Prostate gland (tissue), 2 donors: ENCODE data around the gene ARFGEF2. TPM values are rescaled to one million over a fixed set of nuclear protein-coding genes. Genes with fewer than 3 reads are reported as not detected.

Experiments used
- DNase-seq: peaks from one replicate; pipeline ENCODE4 v3.0.0-alpha.2; 2019; ENCODE audit warnings: low spot score
- H3K27ac ChIP-seq, 2 donors: fragments of 200-600 bp; sonication (generic); 2 replicates each; pipeline ENCODE4 v1.5.1; 2017 to 2019
- H3K27me3 ChIP-seq: fragments of 200-600 bp; sonication (generic); replicated peaks from 2 replicates; pipeline ENCODE4 v1.5.1; 2019; ENCODE audit not compliant: insufficient read depth
- H3K36me3 ChIP-seq, 2 donors: fragments of 200-600 bp; sonication (generic); 1 replicate in 1 of 2; 2 replicates in 1 of 2; pipeline versions ENCODE4 v1.5.1 to v1.8.1; 2017 to 2019
- H3K4me1 ChIP-seq: fragments of 200-600 bp; sonication (generic); replicated peaks from 2 replicates; pipeline ENCODE4 v1.5.1; 2019
- H3K4me3 ChIP-seq, 2 donors: fragments of 200-600 bp; sonication (generic); 2 replicates each; pipeline ENCODE4 v1.5.1; 2017 to 2019
- H3K9me3 ChIP-seq: fragments of 200-600 bp; sonication (generic); 2 replicates; pipeline ENCODE4 v1.5.1; 2017
- POLR2A ChIP-seq: fragments of 450-650 bp; IDR thresholded peaks from one replicate; pipeline ENCODE4 v1.6.1; 2016; ENCODE audit warnings: antibody characterized with exemption, mild to moderate bottlenecking
- POLR2AphosphoS5 ChIP-seq: sonication (generic); formaldehyde crosslinking; IDR thresholded peaks from one replicate; pipeline ENCODE4 v1.6.1; 2017; ENCODE audit warnings: antibody characterized with exemption
- WGBS: methylation state at CpG from one replicate; pipeline ENCODE4 v1.1.5; 2018; 5-methylcytosine and 5-hydroxymethylcytosine counted together
- intact Hi-C: fragments of 100-400 bp; cut with DNase I; formaldehyde crosslinking; loops from one replicate; pipeline ENCODE4 v1.14.2; 2022
- total RNA-seq, 2 donors: library from RNA; depleted of rRNA; stranded (reverse); fragments of >200 nt; gene quantifications; one replicate each; pipeline ENCODE4 v1.1.0, GENCODE V29; 2016
- TF ChIP-seq, protein P1 (sequence below), 4 experiments: fragments of 200-600 bp in 2 of 4; fragments of 450-650 bp in 2 of 4; sonication (generic) in 2 of 4; IDR thresholded peaks; 1 replicate in 3 of 4; 2 replicates in 1 of 4; pipeline ENCODE4 v1.5.1; 2016 to 2019; ENCODE audit warnings: antibody characterized with exemption in 4 of 4, mild to moderate bottlenecking in 2 of 4, moderate library complexity in 2 of 4

The ARFGEF2 gene
- total RNA-seq, 2 donors from 2014 or later = 36.3 to 51.6 TPM

GRCh38 chr20:48919336-48919881 is 2.1 kb upstream of the ARFGEF2 start:
- TF ChIP-seq POLR2A (no peak), POLR2AphosphoS5 (no peak)
- TF ChIP-seq, protein P1, sequence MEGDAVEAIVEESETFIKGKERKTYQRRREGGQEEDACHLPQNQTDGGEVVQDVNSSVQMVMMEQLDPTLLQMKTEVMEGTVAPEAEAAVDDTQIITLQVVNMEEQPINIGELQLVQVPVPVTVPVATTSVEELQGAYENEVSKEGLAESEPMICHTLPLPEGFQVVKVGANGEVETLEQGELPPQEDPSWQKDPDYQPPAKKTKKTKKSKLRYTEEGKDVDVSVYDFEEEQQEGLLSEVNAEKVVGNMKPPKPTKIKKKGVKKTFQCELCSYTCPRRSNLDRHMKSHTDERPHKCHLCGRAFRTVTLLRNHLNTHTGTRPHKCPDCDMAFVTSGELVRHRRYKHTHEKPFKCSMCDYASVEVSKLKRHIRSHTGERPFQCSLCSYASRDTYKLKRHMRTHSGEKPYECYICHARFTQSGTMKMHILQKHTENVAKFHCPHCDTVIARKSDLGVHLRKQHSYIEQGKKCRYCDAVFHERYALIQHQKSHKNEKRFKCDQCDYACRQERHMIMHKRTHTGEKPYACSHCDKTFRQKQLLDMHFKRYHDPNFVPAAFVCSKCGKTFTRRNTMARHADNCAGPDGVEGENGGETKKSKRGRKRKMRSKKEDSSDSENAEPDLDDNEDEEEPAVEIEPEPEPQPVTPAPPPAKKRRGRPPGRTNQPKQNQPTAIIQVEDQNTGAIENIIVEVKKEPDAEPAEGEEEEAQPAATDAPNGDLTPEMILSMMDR (IDR thresholded peaks at IDR 0.05) = no peak
- DNase-seq = no peak
- Histone ChIP-seq H3K36me3 (no peaks in the 10 kb centered on the region), H3K4me1 (peaks cover 3% of the 10 kb centered on the region), H3K4me3 (no peak overlapping the region), H3K27ac (no peak overlapping the region), H3K27me3 (no peaks in the 10 kb centered on the region), H3K9me3 (no peaks in the 10 kb centered on the region)
- intact Hi-C loops = no loop called here
- 89% methylated on average over 6 of the region's 6 CpGs for WGBS

DNA sequence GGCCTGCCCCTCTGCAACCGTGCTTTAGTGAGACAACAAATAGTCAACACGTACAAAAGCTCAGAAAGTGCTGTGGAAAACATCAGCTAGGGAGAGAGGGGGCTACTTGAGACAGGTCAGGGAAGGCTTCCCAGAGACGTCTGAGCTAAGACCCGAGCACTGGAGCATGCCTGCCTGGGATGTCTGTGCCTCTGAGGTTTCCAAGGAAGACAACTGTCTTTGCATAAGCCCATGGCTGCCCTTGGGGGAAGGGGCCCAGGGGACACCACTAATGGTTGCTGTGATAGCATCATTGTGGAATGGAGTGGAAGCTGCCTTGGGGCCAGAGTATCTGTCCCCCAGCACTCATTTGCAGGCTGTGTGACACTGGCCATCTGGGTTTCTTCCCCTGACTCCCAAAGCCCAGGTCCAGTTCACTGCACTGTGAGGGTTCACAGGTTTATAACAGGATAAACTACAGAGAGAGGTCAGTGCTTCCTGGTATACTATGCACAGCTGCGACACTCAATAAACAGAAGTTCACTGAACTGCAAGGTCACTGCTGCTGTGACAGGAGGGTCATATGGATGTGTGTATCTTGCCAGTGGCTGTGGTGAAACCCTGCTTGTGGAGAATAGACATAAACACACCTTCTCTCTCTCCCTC is 1.5 kb upstream of the ARFGEF2 start:
- peaks cover 3% of the 10 kb centered on the region for H3K4me1 ChIP-seq
- no peaks in the 10 kb centered on the region for H3K36me3 ChIP-seq
- no peak for DNase-seq
- no peaks in the 10 kb centered on the region for H3K9me3 ChIP-seq
- H3K4me3 ChIP-seq = no peak overlapping the region
- H3K27me3 ChIP-seq = no peaks in the 10 kb centered on the region
- no peak overlapping the region for H3K27ac ChIP-seq
- no peak for TF ChIP-seq POLR2A
- TF ChIP-seq POLR2AphosphoS5 = no peak
- TF ChIP-seq, protein P1 (IDR thresholded peaks at IDR 0.05) = no peak
- 80% methylated on average over 5 of the region's 5 CpGs for WGBS
- intact Hi-C loops = loop anchor here (5.0 kb wide), 1 partner anchor 42 kb away; no protein-coding TSS in a partner anchor

DNA sequence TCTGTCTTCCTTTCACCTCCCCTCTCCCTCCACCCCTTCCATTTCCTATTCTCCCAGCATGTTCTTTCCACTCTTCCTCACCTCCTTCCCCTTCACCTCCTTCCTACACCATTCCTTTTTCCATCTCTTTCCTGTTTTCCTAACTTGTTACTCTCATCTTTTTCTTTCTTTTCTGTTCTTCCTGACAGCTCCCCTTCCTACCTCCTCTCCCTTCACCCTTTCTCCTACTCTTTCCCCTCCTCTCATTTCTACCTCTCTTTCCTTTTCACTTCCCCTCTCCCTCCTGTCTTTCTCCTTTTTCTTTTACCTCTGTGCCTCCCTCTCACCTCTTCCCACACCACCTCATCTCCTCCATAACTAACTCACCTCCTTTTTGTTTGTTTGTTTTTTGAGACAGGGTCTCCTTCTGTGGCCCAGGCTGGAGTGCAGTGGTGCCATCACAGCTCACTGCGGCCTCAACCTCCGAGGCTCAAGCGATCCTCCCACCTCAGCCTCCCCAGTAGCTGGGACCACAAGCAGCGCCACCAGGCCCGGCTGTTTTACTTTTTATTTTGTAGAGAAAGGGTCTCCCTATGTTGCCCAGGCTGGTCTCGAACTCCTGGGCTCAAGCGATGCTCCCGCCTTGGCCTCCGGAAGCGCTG is 864 bp upstream of the ARFGEF2 start:
- intact Hi-C loops = loop anchor here (5.0 kb wide), 1 partner anchor 42 kb away; no protein-coding TSS in a partner anchor
- H3K27me3 ChIP-seq = no peaks in the 10 kb centered on the region
- DNase-seq = no peak
- peaks cover 3% of the 10 kb centered on the region for H3K4me1 ChIP-seq
- H3K4me3 ChIP-seq = peak overlapping the region; percentile 87 to 99
- peak overlapping the region; percentile 90 to 98 for H3K27ac ChIP-seq
- no peaks in the 10 kb centered on the region for H3K9me3 ChIP-seq
- 31% methylated on average over 10 of the region's 10 CpGs for WGBS
- H3K36me3 ChIP-seq = no peaks in the 10 kb centered on the region
- no peak for TF ChIP-seq POLR2AphosphoS5
- TF ChIP-seq POLR2A = no peak
- TF ChIP-seq, protein P1 (IDR thresholded peaks at IDR 0.05) = no peak

GRCh38 chr20:48921883-48922820 is 641 bp downstream of the ARFGEF2 start:
- Histone ChIP-seq H3K4me3 (peak overlapping the region; percentile 87 to 99), H3K27me3 (no peaks in the 10 kb centered on the region), H3K27ac (peak overlapping the region; percentile 90 to 98), H3K36me3 (no peaks in the 10 kb centered on the region), H3K9me3 (no peaks in the 10 kb centered on the region), H3K4me1 (peaks cover 3% of the 10 kb centered on the region)
- DNase-seq = peak; percentile 30
- TF ChIP-seq POLR2AphosphoS5 (peak; percentile 18), POLR2A (no peak)
- TF ChIP-seq, protein P1 (IDR thresholded peaks at IDR 0.05) = no peak
- WGBS = 8% methylated on average over 34 of the region's 34 CpGs
- intact Hi-C loops = loop anchor here (5.0 kb wide), 1 partner anchor 40 kb away; no protein-coding TSS in a partner anchor
